Measurements from ENCODE around the gene PPP2R5E.

- TF ChIP-seq CTCF (IDR thresholded peaks at IDR 0.05; ENCODE audit: poor library complexity) (peak; percentile 7), EZH2 (IDR thresholded peaks at IDR 0.05; ENCODE audit: borderline replicate concordance) (no peak)
Observed at GRCh38 chr14:63457498-63457897, 85.7 kb downstream of the PPP2R5E start.
